Mucosa of gallbladder (tissue), 1 donor: Measurements from ENCODE around the gene NPAS2. TPM values are rescaled to one million over a fixed set of nuclear protein-coding genes. Genes with fewer than 3 reads are reported as not detected.

Source experiments
- DNase-seq: peaks from one replicate; pipeline ENCODE4 v3.0.0-alpha.2; 2020; ENCODE audit warnings: low spot score
- total RNA-seq: library from RNA; stranded (reverse); gene quantifications from one replicate; pipeline ENCODE4 v1.2.1, GENCODE V29; 2021
- donor health status: DM: no; HTN: no; CAD: no.

Gene NPAS2
- total RNA-seq, 1 donor from 2014 or later: 47.4 TPM

DNA sequence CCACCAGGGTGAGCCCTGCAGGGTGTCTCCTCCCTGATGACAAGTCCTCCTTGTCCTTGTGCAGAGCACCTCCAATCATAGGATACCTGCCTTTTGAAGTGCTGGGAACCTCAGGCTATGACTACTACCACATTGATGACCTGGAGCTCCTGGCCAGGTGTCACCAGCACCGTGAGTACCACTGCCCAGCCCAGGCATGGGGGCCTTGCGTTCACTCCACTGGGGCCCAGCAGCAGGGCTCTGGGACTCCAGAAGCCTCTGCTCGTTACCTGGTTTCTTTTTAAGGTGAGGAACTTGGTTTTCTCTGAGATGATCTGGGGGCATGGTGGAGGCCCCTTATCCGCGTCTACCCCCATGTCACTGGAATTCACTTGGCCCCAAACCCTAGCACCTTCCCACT lies 145.7 kb downstream of the NPAS2 start:
- no peak for DNase-seq

DNA sequence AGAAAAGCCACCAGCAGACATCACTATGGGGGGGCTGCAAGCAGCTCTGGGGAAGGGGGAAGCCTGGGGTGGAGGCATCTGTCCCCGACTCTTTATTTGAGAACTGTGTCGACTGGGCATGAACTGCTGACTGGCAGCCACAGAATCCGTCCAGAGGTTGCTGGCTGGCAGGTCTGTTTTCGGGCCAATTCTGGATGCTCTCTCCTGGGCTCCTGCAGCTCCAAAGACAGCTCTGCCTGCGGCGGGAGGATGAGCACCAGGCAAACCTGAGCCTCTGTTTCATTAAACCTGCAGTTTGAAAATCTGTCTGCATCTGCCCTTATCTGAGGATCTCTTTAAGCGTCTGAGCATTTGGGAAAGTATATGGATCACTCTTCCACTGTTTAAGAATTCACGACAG lies 147.8 kb downstream of the NPAS2 start:
- no peak for DNase-seq

DNA sequence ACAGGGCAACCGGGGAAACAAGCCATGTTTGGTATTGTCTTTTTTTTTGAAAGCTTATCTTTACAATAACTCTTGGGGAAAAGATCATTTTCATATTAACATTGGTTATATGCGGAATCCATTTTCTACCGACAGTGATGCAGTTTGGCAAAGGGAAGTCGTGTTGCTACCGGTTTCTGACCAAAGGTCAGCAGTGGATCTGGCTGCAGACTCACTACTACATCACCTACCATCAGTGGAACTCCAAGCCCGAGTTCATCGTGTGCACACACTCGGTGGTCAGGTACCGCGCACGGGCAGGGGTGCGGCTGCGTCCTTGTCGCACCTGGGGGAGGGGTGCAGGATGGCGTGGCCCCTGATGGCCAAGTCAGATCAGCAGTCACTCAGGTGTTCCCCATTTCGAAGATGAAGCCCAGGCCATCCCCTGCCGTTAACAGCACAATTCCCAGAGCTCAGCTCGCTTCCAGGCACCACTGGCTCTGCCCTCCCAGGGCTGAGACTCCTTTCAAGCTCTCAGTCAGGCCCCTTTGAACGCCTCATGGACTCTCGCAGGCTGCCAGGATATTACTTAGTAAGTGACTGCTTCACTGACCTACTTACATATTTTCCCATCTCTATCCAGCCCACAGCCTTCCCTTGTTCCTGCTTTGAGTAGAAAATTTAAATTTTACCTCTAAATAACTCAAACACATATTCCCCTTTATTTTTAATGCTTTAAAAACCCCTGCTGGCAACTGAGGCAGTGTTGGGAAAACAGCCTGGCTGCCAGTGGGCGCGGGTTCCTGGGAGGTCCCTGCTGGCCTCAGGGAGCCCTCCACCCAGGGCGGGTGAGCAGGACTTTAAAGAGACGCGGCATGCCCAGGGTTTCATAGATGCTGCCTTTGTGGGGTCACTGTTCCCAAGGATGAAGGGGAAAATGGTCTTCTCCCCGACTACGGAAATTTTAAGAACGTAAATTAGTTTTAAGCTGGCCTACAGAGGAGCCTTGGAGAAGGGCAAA lies 148.5 kb downstream of the NPAS2 start:
- no peak for DNase-seq

DNA sequence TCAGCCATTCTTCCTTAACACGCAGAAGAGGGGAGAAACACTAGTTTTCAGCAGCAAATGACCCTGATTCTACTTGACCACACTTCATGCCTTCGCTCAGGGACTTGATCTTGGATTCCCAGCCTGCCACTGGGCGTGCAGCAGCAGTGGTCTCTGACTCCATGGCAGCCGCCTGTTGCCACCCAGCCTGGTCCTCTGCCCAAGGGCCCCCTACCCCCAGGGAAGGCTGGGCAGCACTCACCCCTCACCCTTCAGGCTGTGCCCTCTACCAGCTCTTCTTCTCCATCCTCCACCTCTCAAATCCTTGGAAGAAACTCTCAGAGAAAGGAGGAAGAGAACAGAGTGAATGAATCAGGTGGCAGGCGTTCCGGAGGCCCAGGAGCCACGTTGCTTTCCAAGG lies 150.1 kb downstream of the NPAS2 start:
- no peak for DNase-seq

DNA sequence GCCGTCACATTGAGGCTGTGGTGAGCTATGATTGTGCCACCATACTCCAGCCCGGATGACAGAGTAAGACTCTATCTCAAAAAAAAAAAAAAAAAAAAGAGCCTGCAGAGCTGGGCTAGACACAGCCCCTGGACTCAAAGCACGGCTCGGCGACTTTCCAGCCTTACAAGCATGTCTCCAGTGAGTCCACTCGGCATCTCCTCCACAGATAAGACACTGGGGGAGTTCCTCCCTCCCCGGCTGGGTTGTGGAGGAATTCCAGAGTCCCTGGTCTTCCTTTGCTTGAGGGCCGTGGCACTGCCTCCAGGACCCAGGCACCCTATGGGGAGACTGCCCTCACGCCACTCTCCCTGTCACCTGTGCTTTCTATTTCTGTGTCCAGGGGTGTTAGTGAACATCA lies 151.3 kb downstream of the NPAS2 start:
- no peak for DNase-seq

DNA sequence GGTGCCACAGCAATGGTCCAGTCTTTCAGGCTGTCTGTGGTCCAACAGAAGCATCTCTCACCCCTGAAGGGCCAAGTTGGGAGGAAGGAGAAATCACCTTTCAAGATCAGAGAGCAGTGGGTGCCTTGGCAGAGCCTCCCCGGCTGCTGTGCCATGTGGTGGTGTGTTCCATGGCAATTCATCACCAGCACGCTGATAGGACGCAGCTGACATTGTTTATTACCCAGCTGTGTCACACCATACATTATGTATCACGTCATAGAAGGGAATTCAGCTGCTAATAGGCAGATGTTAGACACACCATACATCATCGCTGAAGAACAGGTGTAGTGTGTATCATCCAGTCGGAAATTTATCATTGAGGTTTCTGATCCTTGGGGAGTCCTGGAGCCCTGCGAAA lies 152.5 kb downstream of the NPAS2 start:
- DNase-seq: no peak

DNA sequence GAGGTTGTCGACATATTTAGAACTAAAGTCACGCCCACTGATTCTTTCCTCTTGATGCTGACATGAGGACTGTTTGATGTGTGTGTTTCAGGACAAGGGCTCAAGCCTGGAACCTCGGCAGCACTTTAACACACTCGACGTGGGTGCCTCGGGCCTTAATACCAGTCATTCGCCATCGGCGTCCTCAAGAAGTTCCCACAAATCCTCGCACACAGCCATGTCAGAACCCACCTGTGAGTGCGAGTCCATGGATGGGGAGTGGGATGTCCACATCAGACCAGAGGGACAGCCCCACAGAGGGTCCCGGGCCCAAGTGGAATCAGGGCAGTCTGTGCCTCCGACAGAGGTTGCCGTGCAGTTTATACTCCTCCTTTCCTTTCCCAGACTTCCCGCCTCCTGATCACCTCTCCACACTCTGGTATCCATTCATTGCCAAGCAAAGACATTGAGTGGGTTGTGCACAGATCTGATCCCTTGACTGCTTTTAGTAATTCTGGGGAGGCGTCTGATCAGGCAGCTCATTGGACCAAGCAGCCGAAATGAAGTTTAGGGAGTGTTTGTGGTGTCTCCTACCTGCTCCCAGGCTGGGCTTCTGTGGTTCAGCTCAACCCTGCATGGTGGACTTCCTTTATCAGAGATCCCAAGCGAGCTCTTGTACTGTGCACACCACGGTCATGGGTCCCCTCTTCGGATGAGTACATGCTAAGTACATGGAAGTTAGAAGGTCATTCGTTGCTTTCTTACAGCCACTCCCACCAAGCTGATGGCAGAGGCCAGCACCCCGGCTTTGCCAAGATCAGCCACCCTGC lies 155.0 kb downstream of the NPAS2 start:
- DNase-seq: no peak

DNA sequence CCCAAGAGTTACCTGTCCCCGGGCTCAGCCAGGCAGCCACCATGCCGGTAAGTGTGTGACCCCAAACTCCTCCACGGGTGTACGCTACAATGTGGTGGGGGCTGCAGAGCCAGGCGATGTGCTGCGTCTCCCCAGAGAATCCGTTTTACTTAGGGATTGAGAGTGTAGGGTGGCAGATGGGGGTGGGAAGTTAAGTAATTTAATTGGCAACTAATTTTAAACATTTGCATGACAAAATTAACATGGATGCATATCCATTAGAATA lies 155.5 kb downstream of the NPAS2 start:
- no peak for DNase-seq

DNA sequence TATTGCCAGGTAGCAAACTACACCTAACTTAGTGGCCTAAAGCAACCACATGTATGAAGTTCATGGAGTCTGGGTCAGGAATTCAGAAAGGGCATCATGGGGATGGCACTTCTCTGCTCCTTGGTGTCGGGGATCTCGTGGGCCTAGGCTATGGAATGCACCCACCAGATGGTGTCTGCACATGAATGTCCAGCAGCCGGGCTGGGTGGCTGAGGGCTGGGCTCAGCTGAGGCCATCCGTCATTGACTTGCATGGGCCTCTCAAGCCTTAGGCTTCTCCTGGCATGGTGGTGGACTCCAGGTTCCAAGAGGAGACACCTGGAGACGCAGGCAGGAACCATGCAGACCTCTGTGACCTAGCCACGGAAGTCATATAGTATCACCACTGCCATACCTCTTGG lies 156.1 kb downstream of the NPAS2 start:
- DNase-seq: no peak

DNA sequence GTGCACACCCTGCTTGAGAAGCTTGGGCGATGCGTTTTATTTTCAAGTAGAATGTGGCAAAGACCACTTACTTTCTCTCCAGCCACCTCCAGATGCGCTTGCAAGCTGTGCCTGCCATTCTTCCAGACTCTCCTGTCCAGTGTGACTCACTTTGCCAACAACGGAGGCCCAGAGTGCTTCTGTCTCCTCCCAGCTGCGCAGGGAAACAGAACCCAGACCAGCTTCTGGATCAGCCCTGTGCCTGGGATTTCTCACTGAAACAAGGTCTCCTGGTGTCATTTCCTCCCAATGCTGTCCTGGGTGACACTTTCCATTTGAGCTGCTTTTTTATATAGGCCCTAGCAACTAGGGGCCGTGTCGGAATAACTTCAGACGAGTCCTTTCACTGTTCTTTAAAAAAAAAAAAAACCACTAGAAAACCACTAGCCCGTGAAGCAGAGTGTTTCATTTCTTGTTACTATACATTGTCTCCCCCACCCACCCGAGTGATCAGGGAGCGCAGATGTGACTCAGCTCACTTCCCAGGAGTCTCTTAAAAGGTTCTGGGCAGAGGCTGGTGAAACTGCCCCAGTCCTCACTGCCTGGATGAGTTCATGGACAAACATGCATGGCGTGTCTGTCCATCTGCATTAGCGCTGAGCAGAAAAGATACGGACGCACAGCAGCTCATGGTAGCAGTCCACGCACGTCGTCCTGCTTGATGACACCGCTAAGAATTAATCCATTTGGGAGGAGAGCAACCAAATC lies 156.9 kb downstream of the NPAS2 start:
- DNase-seq: peak; percentile 48

DNA sequence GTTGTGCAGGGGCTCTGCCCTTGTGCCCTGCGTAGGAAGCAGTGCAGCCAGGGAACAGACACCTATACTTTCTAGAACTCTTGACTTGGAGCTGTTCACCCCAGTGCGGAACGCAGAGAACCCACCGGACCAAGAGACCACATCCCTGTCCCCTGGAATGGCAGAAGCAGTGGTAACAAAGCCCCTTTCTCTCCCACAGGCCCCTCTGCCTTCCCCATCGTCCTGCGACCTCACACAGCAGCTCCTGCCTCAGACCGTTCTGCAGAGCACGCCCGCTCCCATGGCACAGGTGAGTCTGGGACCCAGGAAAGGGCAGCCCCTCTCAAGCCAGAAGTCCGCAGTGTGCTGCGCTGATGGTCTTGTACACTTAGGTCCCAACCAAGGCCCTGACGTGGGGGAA lies 157.6 kb downstream of the NPAS2 start:
- DNase-seq: no peak

DNA sequence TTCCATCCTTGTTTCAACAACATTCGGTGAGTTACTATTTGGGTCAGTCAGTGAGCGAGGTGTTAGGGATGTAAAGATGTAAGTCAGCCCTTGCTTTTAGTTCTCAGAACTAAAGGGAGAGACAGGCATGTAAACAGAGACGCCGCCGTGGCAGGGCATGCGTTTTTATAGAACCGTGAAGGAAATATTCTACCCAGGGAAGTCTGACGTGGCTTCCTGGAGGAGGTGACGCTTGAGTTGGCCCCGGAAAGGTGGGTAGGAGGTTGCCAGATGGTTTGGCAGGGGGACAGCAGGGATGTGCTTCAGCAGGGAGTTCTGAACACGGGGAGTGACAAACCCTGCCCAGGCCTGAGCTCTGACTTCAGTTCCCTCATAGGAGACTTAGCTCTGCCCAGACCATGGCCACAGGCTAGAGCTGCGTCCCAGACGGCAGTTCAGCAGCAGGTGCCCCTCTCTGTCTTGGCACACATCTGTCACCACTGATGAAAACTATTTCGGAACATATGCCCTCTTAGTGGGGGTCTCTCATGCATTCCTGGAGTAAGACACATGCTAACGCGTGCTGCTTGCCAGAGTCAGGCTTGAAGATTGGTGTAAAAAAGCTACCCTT lies 158.7 kb downstream of the NPAS2 start:
- peak; percentile 20 for DNase-seq

DNA sequence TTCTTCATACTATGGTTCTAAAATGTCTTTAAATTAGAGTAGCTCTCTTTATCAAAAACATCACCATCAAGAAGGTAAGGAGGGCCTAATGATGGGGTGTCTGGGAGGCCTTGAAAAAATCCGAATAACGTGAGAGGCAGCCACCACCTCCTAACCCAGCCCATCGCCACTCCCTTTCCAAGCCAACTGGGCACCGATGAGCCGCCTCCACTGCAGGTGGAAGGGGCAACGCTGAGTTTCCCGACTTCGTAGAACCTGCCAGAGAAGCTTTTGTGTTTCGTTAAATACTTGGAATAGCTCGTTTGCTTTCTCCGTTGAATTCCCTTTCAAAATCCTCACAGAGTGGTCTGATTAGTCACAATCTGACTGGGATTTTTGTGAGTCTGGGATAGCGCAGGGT lies 160.1 kb downstream of the NPAS2 start:
- DNase-seq: no peak

DNA sequence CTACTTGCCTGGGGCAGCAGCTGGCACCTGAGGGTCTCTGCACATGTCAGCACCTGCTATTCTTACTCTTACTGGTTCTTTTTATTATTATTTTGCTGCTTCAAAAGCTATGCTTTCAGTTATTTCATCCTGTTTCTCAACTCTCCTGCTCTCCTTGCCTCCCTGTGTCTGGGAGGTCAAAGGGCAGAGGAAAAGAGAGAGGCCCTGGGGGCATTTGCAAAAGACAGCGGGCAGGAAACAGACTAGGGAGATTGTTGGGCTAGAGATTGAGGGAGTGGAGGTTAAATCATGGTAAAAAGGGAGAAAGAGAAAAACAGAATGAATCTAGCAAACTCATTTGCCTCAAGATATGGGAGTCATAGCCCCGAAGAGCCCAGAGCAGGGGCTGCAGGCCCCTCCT lies 161.1 kb downstream of the NPAS2 start:
- no peak for DNase-seq

DNA sequence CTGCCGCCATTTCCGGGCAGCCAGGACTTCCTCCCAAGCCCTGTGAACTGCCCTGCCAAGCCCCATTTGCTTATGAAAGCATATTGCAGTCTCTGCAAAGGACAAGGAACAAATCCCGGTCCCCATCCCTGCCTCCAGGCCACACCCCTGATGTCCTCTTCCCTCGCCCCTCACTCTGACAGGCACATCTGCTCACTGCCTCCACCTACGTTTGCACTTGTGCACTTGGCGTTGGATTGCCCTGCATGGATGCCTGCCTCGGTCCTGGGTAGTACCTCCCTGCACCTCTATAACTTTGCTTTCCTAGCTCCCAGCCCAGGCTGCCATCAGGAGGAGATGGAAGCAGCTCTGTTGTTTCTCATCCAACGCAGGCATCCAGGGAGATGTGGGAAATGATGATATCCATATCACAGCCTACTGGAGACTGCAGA lies 162.5 kb downstream of the NPAS2 start:
- DNase-seq: no peak

DNA sequence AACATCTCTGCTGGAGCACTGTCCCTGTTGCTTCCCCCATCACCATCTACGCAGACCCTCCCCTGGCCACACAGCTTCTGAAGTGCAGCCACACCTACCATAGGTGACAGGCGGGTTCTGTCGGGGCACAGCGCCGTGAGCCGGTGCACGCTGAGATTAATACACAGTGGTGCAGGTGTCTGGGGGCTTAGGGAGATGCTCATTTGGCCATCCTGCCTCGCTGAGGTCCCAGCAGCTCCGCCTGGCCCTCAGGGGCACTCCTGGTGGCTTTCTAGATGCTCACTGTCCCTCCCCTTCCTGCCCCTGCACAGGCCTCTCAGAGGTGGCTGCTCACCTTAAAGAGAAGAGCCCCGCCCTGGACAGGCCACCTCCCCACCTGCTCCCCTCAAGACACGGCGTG lies 163.3 kb downstream of the NPAS2 start:
- DNase-seq: no peak

DNA sequence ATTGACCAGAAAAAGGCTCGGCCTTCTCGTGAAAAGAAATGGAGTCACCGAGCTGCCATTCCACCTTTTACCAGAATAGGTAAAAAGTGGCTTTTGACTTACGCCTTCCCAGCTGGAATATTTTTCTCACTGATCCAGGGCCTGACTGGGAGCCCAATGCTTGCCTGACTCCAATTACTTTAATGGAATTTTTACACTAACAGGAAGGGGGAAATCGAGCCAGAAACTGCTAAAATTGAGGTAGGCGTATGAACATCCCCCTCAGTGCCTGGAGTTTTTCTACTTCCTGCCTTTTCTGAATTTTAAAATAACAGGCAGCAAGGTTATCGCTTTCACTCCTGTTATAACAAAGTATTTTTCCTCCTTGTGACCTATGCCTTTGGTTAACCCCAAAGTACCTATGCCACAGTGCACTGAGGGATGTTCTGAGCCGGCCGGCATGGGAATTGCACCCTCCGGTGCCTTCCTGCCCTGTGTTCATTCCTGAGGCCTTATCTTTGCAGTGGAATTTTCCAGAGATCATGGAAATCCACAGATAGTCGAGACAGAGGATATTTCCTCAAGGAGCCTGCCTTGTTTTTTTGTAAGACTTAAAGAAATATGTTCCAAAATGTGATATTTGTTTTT lies 163.9 kb downstream of the NPAS2 start:
- DNase-seq: no peak

DNA sequence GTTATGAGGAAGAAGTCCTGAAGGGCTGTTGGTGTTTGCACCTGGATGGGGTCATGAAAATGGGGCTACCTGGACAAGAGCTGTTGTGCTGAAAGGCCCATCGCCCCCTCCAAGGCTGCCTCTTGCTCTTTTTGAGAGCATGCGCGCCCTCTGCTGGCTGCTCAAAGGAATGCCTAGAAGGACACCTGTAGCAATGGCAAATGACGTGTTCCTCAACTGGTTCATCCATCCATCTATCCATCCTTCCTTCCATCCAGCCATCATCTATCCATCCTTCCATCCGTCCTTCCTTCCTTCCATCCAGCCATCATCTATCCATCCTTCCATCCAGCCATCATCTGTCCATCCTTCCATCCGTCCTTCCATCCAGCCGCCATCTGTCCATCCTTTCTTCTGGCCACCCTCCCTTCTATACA lies 165.0 kb downstream of the NPAS2 start:
- peak; percentile 71 for DNase-seq

DNA sequence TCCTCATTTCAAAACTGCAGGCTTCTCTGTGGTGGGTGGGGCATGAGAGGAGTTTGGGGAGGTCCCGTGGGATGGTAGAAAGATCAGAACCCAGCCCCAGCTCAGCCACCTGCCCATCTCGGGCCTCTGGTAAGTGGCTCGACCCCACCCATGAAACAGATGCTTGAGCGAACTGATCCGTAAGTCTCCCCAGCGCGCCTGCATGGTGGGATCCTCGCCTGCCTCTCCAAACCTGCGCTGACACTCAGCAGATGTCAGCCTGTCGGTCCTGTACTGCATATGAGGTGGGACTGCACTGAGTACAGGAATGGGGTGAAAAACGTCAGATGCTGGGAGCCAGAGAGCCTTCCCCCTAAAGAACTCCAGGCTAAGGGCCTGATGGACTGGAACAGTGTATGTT lies 166.2 kb downstream of the NPAS2 start:
- no peak for DNase-seq

DNA sequence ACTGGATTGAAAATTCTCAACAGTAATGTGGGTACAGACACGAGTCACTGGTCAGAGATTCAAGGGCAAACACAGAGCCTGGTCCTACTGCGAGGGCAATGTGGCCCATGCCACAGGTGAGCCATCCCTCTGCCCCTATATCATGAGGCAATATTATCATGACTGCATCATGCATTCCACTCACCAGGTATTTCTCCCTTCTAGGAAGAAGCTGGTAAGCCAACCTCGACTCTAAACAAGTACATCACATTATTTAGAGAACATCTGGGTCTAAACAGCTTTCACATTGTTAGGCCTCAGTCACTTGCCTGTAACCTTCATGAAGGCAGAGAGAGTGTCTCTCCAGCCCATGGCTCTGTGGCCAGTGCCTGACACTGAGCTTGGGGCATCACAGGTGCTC lies 167.6 kb downstream of the NPAS2 start:
- DNase-seq: no peak

DNA sequence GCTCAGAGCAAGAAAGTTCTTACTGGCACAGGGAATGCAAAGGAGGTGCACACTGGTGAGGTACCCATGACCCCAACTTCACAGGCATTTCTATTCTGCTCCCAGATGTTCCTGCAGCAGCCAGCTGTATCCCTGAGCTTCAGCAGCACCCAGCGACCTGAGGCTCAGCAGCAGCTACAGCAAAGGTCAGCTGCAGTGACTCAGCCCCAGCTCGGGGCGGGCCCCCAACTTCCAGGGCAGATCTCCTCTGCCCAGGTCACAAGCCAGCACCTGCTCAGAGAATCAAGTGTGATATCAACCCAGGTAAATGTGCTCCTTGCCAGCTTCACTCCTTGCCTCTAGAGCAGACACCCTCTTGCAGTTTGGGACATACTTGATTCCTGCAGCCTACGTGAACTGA lies 168.0 kb downstream of the NPAS2 start:
- DNase-seq: no peak
